HG02610 (cell line): ENCODE measurements around the gene SLC35F5.
A peak's percentile ranks its signal among the peaks of the same experiment; 100 is the strongest.
"Not testable (repeated sequence)": the region's sequence is repeated elsewhere in the genome, so short reads cannot be mapped to it uniquely, and the experiment has no call there.

Source experiments
- ATAC-seq: cut with Tn5 transposase; IDR thresholded peaks from one replicate; pipeline ENCODE4 v1.9.1; 2021; ENCODE audit warnings: mild to moderate bottlenecking, moderate library complexity; ENCODE audit not compliant: unreplicated experiment

SLC35F5 gene

GRCh38 chr2:113698251-113698650 is 58.2 kb downstream of the SLC35F5 start:
- ATAC-seq = not testable (repeated sequence)

- no peak for ATAC-seq
Observed at GRCh38 chr2:113697516-113697915, 58.9 kb downstream of the SLC35F5 start.

GRCh38 chr2:113694438-113694837 is 62.0 kb downstream of the SLC35F5 start:
- ATAC-seq = no peak

- peak; percentile 87 for ATAC-seq
Observed at GRCh38 chr2:113692698-113693428, 63.6 kb downstream of the SLC35F5 start.

- ATAC-seq = not testable (repeated sequence)
Observed at GRCh38 chr2:113690871-113691270, 65.6 kb downstream of the SLC35F5 start.

- ATAC-seq = no peak
Observed at GRCh38 chr2:113686537-113686936, 69.9 kb downstream of the SLC35F5 start.

- no peak for ATAC-seq
Observed at GRCh38 chr2:113685471-113685870, 71.0 kb downstream of the SLC35F5 start.

- ATAC-seq = no peak
Observed at GRCh38 chr2:113679457-113679856, 77.0 kb downstream of the SLC35F5 start.

- no peak for ATAC-seq
Observed at GRCh38 chr2:113677330-113677729, 79.1 kb downstream of the SLC35F5 start.

GRCh38 chr2:113676623-113677266 is 79.7 kb downstream of the SLC35F5 start:
- no peak for ATAC-seq

- ATAC-seq = no peak
Observed at GRCh38 chr2:113675875-113676274, 80.6 kb downstream of the SLC35F5 start.

GRCh38 chr2:113672326-113672932 is 84.0 kb downstream of the SLC35F5 start:
- ATAC-seq = no peak

GRCh38 chr2:113669013-113669412 is 87.4 kb downstream of the SLC35F5 start:
- ATAC-seq = not testable (repeated sequence)

- ATAC-seq = not testable (repeated sequence)
Observed at GRCh38 chr2:113664761-113665533, 91.5 kb downstream of the SLC35F5 start.

- not testable (repeated sequence) for ATAC-seq
Observed at GRCh38 chr2:113663285-113664060, 93.0 kb downstream of the SLC35F5 start.
